ENCODE measurements around the gene NEURL1B. TPM values are rescaled to one million over a fixed set of nuclear protein-coding genes. Genes with fewer than 3 reads are reported as not detected.
A peak's percentile ranks its signal among the peaks of the same experiment; 100 is the strongest.

NEURL1B gene
- total RNA-seq, 6 experiments from 2014 or later = 4.9 to 9.8 (median 6.4) TPM

- ATAC-seq (peak; percentile 48 to 62 (median 52)), DNase-seq (peak in 1 of 3 donors; percentile 44)
- Histone ChIP-seq H3K36me3 (no peaks in the 10 kb centered on the region), H3K4me1 (no peaks in the 10 kb centered on the region), H3K27ac (peak overlapping the region in 1 of 3 donors; percentile 15), H3K4me3 (no peak overlapping the region), H3K27me3 (no peaks in the 10 kb centered on the region), H3K9me3 (no peaks in the 10 kb centered on the region)
- intact Hi-C loops (cut with DNase I) = loop anchor here in 1 of 2 donors (5.0 kb wide), 1 partner anchor 196 kb away; no protein-coding TSS in a partner anchor
- WGBS (ENCODE audit: insufficient coverage, low coverage, low lambda C conversion rate, missing lambda C conversion rate) = 49% methylated on average over 5 of the region's 11 CpGs
- TF ChIP-seq POLR2A (IDR thresholded peaks at IDR 0.05) (no peak), CTCF (IDR thresholded peaks at IDR 0.05) (no peak)
These were observed 47.5 kb downstream of the NEURL1B start for GRCh38 chr5:172688349-172689217.

GRCh38 chr5:172689218-172689572 is 48.1 kb downstream of the NEURL1B start:
- Histone ChIP-seq H3K27ac (peak overlapping the region in 1 of 3 donors; percentile 22), H3K4me3 (no peak overlapping the region), H3K9me3 (no peaks in the 10 kb centered on the region), H3K4me1 (no peaks in the 10 kb centered on the region), H3K36me3 (no peaks in the 10 kb centered on the region), H3K27me3 (no peaks in the 10 kb centered on the region)
- 61% methylated on average over 7 of the region's 7 CpGs for WGBS (ENCODE audit: insufficient coverage, low coverage, low lambda C conversion rate, missing lambda C conversion rate)
- DNase-seq (peak in 1 of 3 donors; percentile 7), ATAC-seq (peak in 1 of 4 donors; percentile 48)
- intact Hi-C loops (cut with DNase I) = loop anchor here in 1 of 2 donors (5.0 kb wide), 1 partner anchor 197 kb away; no protein-coding TSS in a partner anchor
- TF ChIP-seq POLR2A (IDR thresholded peaks at IDR 0.05) = no peak
- TF ChIP-seq CTCF (IDR thresholded peaks at IDR 0.05) = no peak

GRCh38 chr5:172689801-172690200 is 48.7 kb downstream of the NEURL1B start:
- intact Hi-C loops (cut with DNase I) = loop anchor here in 1 of 2 donors (5.0 kb wide), 1 partner anchor 198 kb away; no protein-coding TSS in a partner anchor
- Histone ChIP-seq H3K36me3 (no peaks in the 10 kb centered on the region), H3K27me3 (no peaks in the 10 kb centered on the region), H3K9me3 (no peaks in the 10 kb centered on the region), H3K4me1 (no peaks in the 10 kb centered on the region), H3K4me3 (no peak overlapping the region), H3K27ac (peak overlapping the region in 2 of 3 donors; percentile 21 to 22)
- DNase-seq (peak in 1 of 3 donors; percentile 39), ATAC-seq (no peak)
- no peak for TF ChIP-seq CTCF (IDR thresholded peaks at IDR 0.05)
- TF ChIP-seq POLR2A (IDR thresholded peaks at IDR 0.05) = no peak
- WGBS (ENCODE audit: insufficient coverage, low coverage, low lambda C conversion rate, missing lambda C conversion rate) = 83% methylated on average over 2 of the region's 10 CpGs

- TF ChIP-seq CTCF (IDR thresholded peaks at IDR 0.05) = no peak
- no peak for TF ChIP-seq POLR2A (IDR thresholded peaks at IDR 0.05)
- WGBS (ENCODE audit: insufficient coverage, low coverage, low lambda C conversion rate, missing lambda C conversion rate) = 68% methylated on average over 7 of the region's 24 CpGs
- no peaks in the 10 kb centered on the region for H3K27me3 ChIP-seq
- DNase-seq = peak in 1 of 3 donors; percentile 30
- ATAC-seq = peak in 1 of 4 donors; percentile 13
- peak overlapping the region in 1 of 3 donors; percentile 22 for H3K27ac ChIP-seq
- H3K9me3 ChIP-seq = no peaks in the 10 kb centered on the region
- no peaks in the 10 kb centered on the region for H3K36me3 ChIP-seq
- intact Hi-C loops (cut with DNase I) = no loop called here
- H3K4me3 ChIP-seq = no peak overlapping the region
- H3K4me1 ChIP-seq = no peaks in the 10 kb centered on the region
These were observed 49.4 kb downstream of the NEURL1B start for GRCh38 chr5:172690258-172691075.

Measured in right lobe of liver (tissue), 6 donors.